K562 (cell line): ENCODE measurements around the gene TAX1BP1. TPM values are rescaled to one million over a fixed set of nuclear protein-coding genes. Genes with fewer than 3 reads are reported as not detected.

Source experiments
- ATAC-seq: fragments of 200-7000 bp; cut with Tn5 transposase; 3 replicates; pipeline ENCODE4 v1.9.1; 2020; ENCODE audit warnings: moderate library complexity
- BruUV-seq: library from RNA; stranded (reverse); fragments of 400-500 nt; replicated peaks from 2 replicates; lab custom pipeline; 2021; lab: Mats Ljungman, UMichigan
- CTCF ChIA-PET: fragments of 300-600 bp; formaldehyde crosslinking; extraction: SDS; loops from one replicate; lab custom pipeline; 2021; ENCODE audit warnings: low intra/inter-chr PET ratio; lab: Yijun Ruan, JAX
- POLR2A ChIA-PET: fragments of 300-600, 350-650 bp; sonication (Branson Sonifier 250); formaldehyde crosslinking; extraction: SDS; loops from one replicate; lab custom pipeline; 2021; ENCODE audit warnings: antibody characterized with exemption, inconsistent platforms; lab: Yijun Ruan, JAX
- DNase-seq, 4 experiments: peaks; one replicate each; pipeline versions ENCODE4 v3.0.0 to v3.0.0-alpha.2; 2011 to 2018; ENCODE audit warnings: low spot score in 3 of 4, mixed read lengths in 3 of 4; ENCODE audit errors: extremely low read depth in 1 of 4
- FAIRE-seq: peaks from 2 replicates; lab custom pipeline; 2011; peaks lifted over from hg19 to GRCh38; lab: Jason Lieb, UNC
- H2AFZ ChIP-seq: 2 replicates; pipeline ENCODE4 v1.6.0; 2011; ENCODE audit warnings: low read depth, low read length, control low read depth, inconsistent platforms
- H3K27ac ChIP-seq: fragments of 200-600 bp; 3 replicates; pipeline ENCODE4 v1.8.0; 2011; ENCODE audit warnings: low read depth, mild to moderate bottlenecking, control low read depth, inconsistent platforms, low read length, moderate library complexity, mixed read lengths; ENCODE audit errors: extremely low read depth
- H3K27me3 ChIP-seq, 2 experiments: fragments of 300-600 bp in 1 of 2; 2 replicates in 1 of 2; 3 replicates in 1 of 2; pipeline versions ENCODE4 v1.6.0 to v1.8.0; 2011; ENCODE audit warnings: inconsistent platforms in 2 of 2, low read length in 2 of 2, mild to moderate bottlenecking in 1 of 2, mixed read lengths in 1 of 2, moderate library complexity in 1 of 2; ENCODE audit not compliant: control insufficient read depth in 2 of 2, insufficient read depth in 2 of 2
- H3K36me3 ChIP-seq: fragments of 300-600 bp; 3 replicates; pipeline ENCODE4 v1.8.0; 2011; ENCODE audit warnings: mild to moderate bottlenecking, low read length, inconsistent platforms; ENCODE audit not compliant: control insufficient read depth, insufficient read depth
- H3K4me1 ChIP-seq, 2 experiments: fragments of 200-600 bp in 1 of 2; replicated peaks in 1 of 2; 2 replicates in 1 of 2; 3 replicates in 1 of 2; pipeline versions ENCODE4 v1.5.1 to v1.8.0; 2011; ENCODE audit warnings: inconsistent platforms in 2 of 2, low read length in 2 of 2, mild to moderate bottlenecking in 1 of 2, mixed read lengths in 1 of 2, moderate library complexity in 1 of 2; ENCODE audit not compliant: control insufficient read depth in 2 of 2, insufficient read depth in 2 of 2
- H3K4me2 ChIP-seq: 2 replicates; pipeline ENCODE4 v1.6.1; 2011; ENCODE audit warnings: low read length, control low read depth, inconsistent platforms, mixed read lengths; ENCODE audit not compliant: insufficient read depth
- H3K4me3 ChIP-seq: fragments of 200-600 bp; sonication (generic), shearing (Covaris generic); 2 replicates; pipeline ENCODE4 v1.5.1; 2016; ENCODE audit warnings: control low read depth, inconsistent platforms
- H3K79me2 ChIP-seq: fragments of 200-600 bp; 3 replicates; pipeline ENCODE4 v1.8.0; 2011; ENCODE audit warnings: low read length, inconsistent platforms; ENCODE audit not compliant: control insufficient read depth, insufficient read depth
- H3K9ac ChIP-seq, 2 experiments: 2 replicates each; pipeline versions ENCODE4 v1.6.0 to v1.6.1; 2011; ENCODE audit warnings: low read depth in 2 of 2, low read length in 2 of 2, control low read depth in 1 of 2, inconsistent platforms in 1 of 2, mild to moderate bottlenecking in 1 of 2, mixed read lengths in 1 of 2; ENCODE audit not compliant: insufficient read depth in 1 of 2
- H3K9me1 ChIP-seq: one replicate; pipeline ENCODE4 v1.6.0; 2011; ENCODE audit warnings: inconsistent platforms, mild to moderate bottlenecking, low read length, moderate library complexity; ENCODE audit not compliant: control insufficient read depth, insufficient read depth
- H3K9me3 ChIP-seq: replicated peaks from 2 replicates; pipeline ENCODE4 v1.5.1; 2011; ENCODE audit warnings: low read depth, low read length, inconsistent platforms; ENCODE audit not compliant: control insufficient read depth, insufficient read depth
- H4K20me1 ChIP-seq: replicated peaks from 2 replicates; pipeline ENCODE4 v1.6.1; 2011; ENCODE audit warnings: low read length, inconsistent platforms, mixed read lengths; ENCODE audit not compliant: control insufficient read depth, insufficient read depth
- ZBTB40 ChIP-seq, 2 experiments: fragments of 450-650 bp in 1 of 2; sonication (generic) in 1 of 2; formaldehyde crosslinking in 1 of 2; IDR thresholded peaks; 2 replicates each; pipeline versions ENCODE4 v1.7.1 to v1.9.0; 2016 to 2022; ENCODE audit warnings: inconsistent platforms in 1 of 2, mild to moderate bottlenecking in 1 of 2, missing genetic modification reagents in 1 of 2
- ZNF124 ChIP-seq: sonication (generic); formaldehyde crosslinking; IDR thresholded peaks from 2 replicates; pipeline ENCODE4 v1.8.1; 2022; ENCODE audit warnings: missing genetic modification reagents
- WGBS: fragments of 100-300 bp; shearing (Covaris generic); methylation state at CpG from one replicate; pipeline ENCODE4 v1.1.6; 2016; ENCODE audit warnings: low coverage, mixed read lengths; ENCODE audit not compliant: insufficient coverage; ENCODE audit errors: missing lambda C conversion rate; 5-methylcytosine and 5-hydroxymethylcytosine counted together
- in situ Hi-C: fragments of 300-500 bp; cut with MboI; formaldehyde crosslinking; loops from 4 replicates; pipeline ENCODE4 v1.15.0; 2018; ENCODE audit warnings: inconsistent platforms, mixed read lengths
- intact Hi-C: fragments of 100-400 bp; cut with micrococcal nuclease; formaldehyde crosslinking; loops from 2 replicates; pipeline ENCODE4 v1.14.2; 2022
- polyA plus RNA-seq, 8 experiments: library from polyadenylated mRNA; depleted of rRNA in 4 of 8; stranded (reverse) in 5 of 8; unstranded in 3 of 8; fragments of >200 nt; fragmentation: Nextera tagmentation in 2 of 8; fragmentation: Illumina TruSeq in 1 of 8; extraction: Ambion mirVana in 2 of 8; extraction: Trizol in 1 of 8; gene quantifications; 2 replicates each; pipeline versions ENCODE4 v1.2.1 to v1.2.3, GENCODE V29; 2011 to 2014; ENCODE audit warnings: inconsistent platforms in 1 of 8, missing spikeins in 1 of 8
- total RNA-seq, 7 experiments: library from RNA; depleted of rRNA in 6 of 7; stranded (reverse); fragments of >200 nt in 6 of 7; fragmentation: Illumina TruSeq in 2 of 7; extraction: Trizol in 2 of 7; gene quantifications; 2 replicates each; pipeline versions ENCODE4 v1.2.1 to v1.2.3, GENCODE V29; 2011 to 2021; ENCODE audit warnings: low replicate concordance in 1 of 7

TAX1BP1 gene
- total and polyA plus RNA-seq, 9 of the 15 experiments (the other 6 are each of a cell fraction or from before 2014, with no cell fraction given) = 49.0 to 119 (median 75.9) TPM

GRCh38 chr7:27812706-27813105 is 72.7 kb downstream of the TAX1BP1 start:
- Histone ChIP-seq H3K4me1 (peaks cover 0 to 6% of the 10 kb centered on the region in 2 experiments; a peak in 3 of 5 replicates), H3K9me3 (no peaks in the 10 kb centered on the region), H3K36me3 (peaks cover 12% of the 10 kb centered on the region; the same call in 2 of the 3 replicates), H3K4me3 (no peak overlapping the region), H3K4me2 (no peak overlapping the region), H3K27ac (no peak overlapping the region), H3K27me3 (no peaks in the 10 kb centered on the region), H3K9me1 (no peaks in the 10 kb centered on the region), H3K79me2 (no peaks in the 10 kb centered on the region), H3K9ac (no peak overlapping the region), H2AFZ (no peak overlapping the region), H4K20me1 (no peaks in the 10 kb centered on the region)
- ATAC-seq (no peak), DNase-seq (no peak), FAIRE-seq (no peak)
- ChIA-PET POLR2A (interaction anchor here (0.8 kb wide), 1 partner anchor 772 kb away, joined by 3 read pairs; no protein-coding TSS in a partner anchor), CTCF (no interaction called here)
- intact Hi-C loops (loop anchor here (10.0 kb wide), 1 partner anchor 62 kb away; no protein-coding TSS in a partner anchor), in situ Hi-C loops (no loop called here)
- no TSS peak for BruUV-seq
- WGBS = 100% methylated on average over 1 of the region's 2 CpGs
- peak; percentile 80 for TF ChIP-seq ZBTB40 (IDR thresholded peaks at IDR 0.05)
- peak; percentile 57; the same call in 1 of the 2 replicates for TF ChIP-seq ZBTB40 (CRISPR knock-in tag; IDR thresholded peaks at IDR 0.05)
- TF ChIP-seq ZNF124 (CRISPR knock-in tag) = no peak
